ENCODE data around the gene PARP15. TPM values are rescaled to one million over a fixed set of nuclear protein-coding genes. Genes with fewer than 3 reads are reported as not detected.

The PARP15 gene
- total RNA-seq, 4 donors from 2014 or later, result 0.39 to 2.3 (median 0.65) TPM

- no peak overlapping the region for H3K27ac ChIP-seq (replicated peaks in 1 of 4)
- no peaks in the 10 kb centered on the region for H3K27me3 ChIP-seq
- H3K4me1 ChIP-seq, result peaks cover 0 to 9% (median 5%) of the 10 kb centered on the region in 4 donors
- H3K9me3 ChIP-seq, result peaks cover 0 to 23% (median 7%) of the 10 kb centered on the region in 4 donors
- H3K36me3 ChIP-seq, result no peaks in the 10 kb centered on the region
- 95% methylated on average over 1 of the region's 1 CpG for WGBS
- no peak overlapping the region for H3K4me3 ChIP-seq
- TF ChIP-seq POLR2A (IDR thresholded peaks at IDR 0.05; ENCODE audit: low read depth), result no peak
- no peak for TF ChIP-seq POLR2AphosphoS5 (IDR thresholded peaks at IDR 0.05)
- no peak for DNase-seq (ENCODE audit: extremely low spot score)
- intact Hi-C loops (cut with DNase I), result no loop called here
These were observed 4.9 kb downstream of the PARP15 start for GRCh38 chr3:122582390-122582789.

- TF ChIP-seq POLR2A (IDR thresholded peaks at IDR 0.05; ENCODE audit: low read depth) (no peak), CTCF (IDR thresholded peaks at IDR 0.05) (no peak), EP300 (IDR thresholded peaks at IDR 0.05) (no peak), POLR2AphosphoS5 (IDR thresholded peaks at IDR 0.05) (no peak)
- Histone ChIP-seq H3K4me1 (no peaks in the 10 kb centered on the region), H3K4me3 (no peak overlapping the region), H3K27ac (replicated peaks in 1 of 4) (no peak overlapping the region), H3K9me3 (peaks cover 0 to 23% (median 7%) of the 10 kb centered on the region in 4 donors), H3K27me3 (no peaks in the 10 kb centered on the region), H3K36me3 (no peaks in the 10 kb centered on the region)
- WGBS, result 53% methylated on average over 1 of the region's 1 CpG
- intact Hi-C loops (cut with DNase I), result no loop called here
- DNase-seq (ENCODE audit: extremely low spot score), result no peak
These were observed 8.6 kb downstream of the PARP15 start for GRCh38 chr3:122586098-122586497.

- Histone ChIP-seq H3K36me3 (no peaks in the 10 kb centered on the region), H3K9me3 (peaks cover 0 to 15% (median 5%) of the 10 kb centered on the region in 4 donors), H3K4me3 (no peak overlapping the region), H3K27ac (replicated peaks in 1 of 4) (no peak overlapping the region), H3K4me1 (no peaks in the 10 kb centered on the region), H3K27me3 (no peaks in the 10 kb centered on the region)
- no peak for DNase-seq (ENCODE audit: extremely low spot score)
- TF ChIP-seq CTCF (IDR thresholded peaks at IDR 0.05) (no peak), POLR2AphosphoS5 (IDR thresholded peaks at IDR 0.05) (no peak), EP300 (IDR thresholded peaks at IDR 0.05) (no peak), POLR2A (IDR thresholded peaks at IDR 0.05; ENCODE audit: low read depth) (no peak)
- intact Hi-C loops (cut with DNase I), result no loop called here
These were observed 9.5 kb downstream of the PARP15 start for GRCh38 chr3:122586773-122587485.

GRCh38 chr3:122587572-122587971 is 10.1 kb downstream of the PARP15 start:
- intact Hi-C loops (cut with DNase I), result no loop called here
- Histone ChIP-seq H3K36me3 (no peaks in the 10 kb centered on the region), H3K9me3 (peaks cover 0 to 9% (median 2%) of the 10 kb centered on the region in 4 donors), H3K27ac (replicated peaks in 1 of 4) (no peak overlapping the region), H3K27me3 (no peaks in the 10 kb centered on the region), H3K4me1 (no peaks in the 10 kb centered on the region), H3K4me3 (no peak overlapping the region)
- DNase-seq (ENCODE audit: extremely low spot score), result no peak
- 93% methylated on average over 1 of the region's 2 CpGs for WGBS
- TF ChIP-seq POLR2A (IDR thresholded peaks at IDR 0.05; ENCODE audit: low read depth), result no peak
- TF ChIP-seq POLR2AphosphoS5 (IDR thresholded peaks at IDR 0.05), result no peak
- TF ChIP-seq CTCF (IDR thresholded peaks at IDR 0.05), result no peak
- no peak for TF ChIP-seq EP300 (IDR thresholded peaks at IDR 0.05)

GRCh38 chr3:122589297-122589696 is 11.8 kb downstream of the PARP15 start:
- WGBS, result 63% methylated on average over 5 of the region's 5 CpGs
- no peaks in the 10 kb centered on the region for H3K36me3 ChIP-seq
- no peak for TF ChIP-seq POLR2AphosphoS5 (IDR thresholded peaks at IDR 0.05)
- no peak for TF ChIP-seq POLR2A (IDR thresholded peaks at IDR 0.05; ENCODE audit: low read depth)
- TF ChIP-seq EP300 (IDR thresholded peaks at IDR 0.05), result no peak
- TF ChIP-seq CTCF (IDR thresholded peaks at IDR 0.05), result no peak
- no peaks in the 10 kb centered on the region for H3K4me1 ChIP-seq
- no peak overlapping the region for H3K4me3 ChIP-seq
- no peak overlapping the region for H3K27ac ChIP-seq (replicated peaks in 1 of 4)
- H3K27me3 ChIP-seq, result no peaks in the 10 kb centered on the region
- intact Hi-C loops (cut with DNase I), result no loop called here
- H3K9me3 ChIP-seq, result no peaks in the 10 kb centered on the region
- DNase-seq (ENCODE audit: extremely low spot score), result no peak

All from esophagus muscularis mucosa (tissue), 4 donors.